ENCODE data around the gene VDR. TPM values are rescaled to one million over a fixed set of nuclear protein-coding genes. Genes with fewer than 3 reads are reported as not detected.

VDR gene
- total RNA-seq, 1 donor from 2014 or later: not detected

DNA sequence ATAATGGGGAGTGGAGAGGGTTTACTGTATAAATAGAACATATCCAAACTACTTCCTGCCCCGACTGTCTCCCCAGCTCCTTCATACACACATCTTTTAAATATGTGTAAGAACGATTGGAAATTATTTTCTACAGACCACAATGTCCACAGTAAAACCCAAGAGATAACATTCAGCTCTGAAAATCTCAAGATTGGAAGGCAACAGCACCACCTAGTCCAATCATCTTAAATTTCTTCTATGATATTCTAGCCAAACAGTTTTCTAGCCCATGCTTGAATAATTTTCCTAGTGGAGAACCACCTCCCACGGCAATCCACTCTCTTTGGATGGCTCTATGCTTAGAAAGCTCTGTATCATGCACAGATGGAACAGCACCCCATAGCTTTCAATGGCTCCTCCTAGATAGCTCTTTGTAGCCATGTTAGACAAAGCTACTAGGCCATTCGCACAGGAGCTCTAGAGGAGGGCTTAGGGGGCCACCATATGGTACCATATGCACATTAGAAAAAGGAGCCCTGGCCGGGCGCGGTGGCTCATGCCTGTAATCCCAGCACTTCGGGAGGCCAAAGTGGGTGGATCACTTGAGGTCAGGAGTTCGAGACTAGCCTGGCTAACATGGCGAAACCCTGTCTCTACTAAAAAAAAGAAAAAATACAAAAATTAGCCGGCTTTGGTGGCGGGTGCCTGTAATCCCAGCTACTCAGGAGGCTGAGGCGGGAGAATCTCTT lies 18.1 kb downstream of the VDR start:
- Mint-ChIP-seq H3K4me3 (no peak overlapping the region), H3K36me3 (no peaks in the 10 kb centered on the region), H3K27me3 (ENCODE audit: insufficient read depth, low read depth) (peaks cover 20% of the 10 kb centered on the region), H3K4me1 (peaks cover 28% of the 10 kb centered on the region), H3K9me3 (no peaks in the 10 kb centered on the region), H3K27ac (no peak overlapping the region)
- H3F3A ChIP-seq (ENCODE audit: low read depth): no peaks in the 10 kb centered on the region
- no peak overlapping the region for H3K27ac ChIP-seq
- H3K9ac ChIP-seq: no peak overlapping the region
- H3K4me1 ChIP-seq: peaks cover 8% of the 10 kb centered on the region
- no peaks in the 10 kb centered on the region for H3K36me3 ChIP-seq
- TF ChIP-seq EZH2 (IDR thresholded peaks at IDR 0.05): no peak
- TF ChIP-seq EZH2phosphoT487 (IDR thresholded peaks at IDR 0.05): no peak
- TF ChIP-seq, protein P1, sequence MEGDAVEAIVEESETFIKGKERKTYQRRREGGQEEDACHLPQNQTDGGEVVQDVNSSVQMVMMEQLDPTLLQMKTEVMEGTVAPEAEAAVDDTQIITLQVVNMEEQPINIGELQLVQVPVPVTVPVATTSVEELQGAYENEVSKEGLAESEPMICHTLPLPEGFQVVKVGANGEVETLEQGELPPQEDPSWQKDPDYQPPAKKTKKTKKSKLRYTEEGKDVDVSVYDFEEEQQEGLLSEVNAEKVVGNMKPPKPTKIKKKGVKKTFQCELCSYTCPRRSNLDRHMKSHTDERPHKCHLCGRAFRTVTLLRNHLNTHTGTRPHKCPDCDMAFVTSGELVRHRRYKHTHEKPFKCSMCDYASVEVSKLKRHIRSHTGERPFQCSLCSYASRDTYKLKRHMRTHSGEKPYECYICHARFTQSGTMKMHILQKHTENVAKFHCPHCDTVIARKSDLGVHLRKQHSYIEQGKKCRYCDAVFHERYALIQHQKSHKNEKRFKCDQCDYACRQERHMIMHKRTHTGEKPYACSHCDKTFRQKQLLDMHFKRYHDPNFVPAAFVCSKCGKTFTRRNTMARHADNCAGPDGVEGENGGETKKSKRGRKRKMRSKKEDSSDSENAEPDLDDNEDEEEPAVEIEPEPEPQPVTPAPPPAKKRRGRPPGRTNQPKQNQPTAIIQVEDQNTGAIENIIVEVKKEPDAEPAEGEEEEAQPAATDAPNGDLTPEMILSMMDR (IDR thresholded peaks at IDR 0.05): no peak
- no peaks in the 10 kb centered on the region for H3K9me3 ChIP-seq (ENCODE audit: low read depth)
- no peak overlapping the region for H3K4me2 ChIP-seq
- H2AFZ ChIP-seq (replicated peaks): no peak overlapping the region
- DNase-seq (ENCODE audit: low spot score): no peak
- no peaks in the 10 kb centered on the region for H3K79me2 ChIP-seq (ENCODE audit: low read depth)
- no peaks in the 10 kb centered on the region for H3K27me3 ChIP-seq
- H3K4me3 ChIP-seq: no peak overlapping the region
- H4K20me1 ChIP-seq (ENCODE audit: low read depth): no peaks in the 10 kb centered on the region

GRCh38 chr12:47885566-47885965 lies 19.2 kb downstream of the VDR start:
- no peak overlapping the region for H3K9ac ChIP-seq
- no peak for DNase-seq (ENCODE audit: low spot score)
- H3F3A ChIP-seq (ENCODE audit: low read depth): no peaks in the 10 kb centered on the region
- TF ChIP-seq EZH2phosphoT487 (IDR thresholded peaks at IDR 0.05): no peak
- no peak for TF ChIP-seq EZH2 (IDR thresholded peaks at IDR 0.05)
- TF ChIP-seq, protein P1 (IDR thresholded peaks at IDR 0.05): no peak
- Mint-ChIP-seq H3K4me3 (no peak overlapping the region), H3K9me3 (no peaks in the 10 kb centered on the region), H3K27ac (no peak overlapping the region), H3K4me1 (peaks cover 27% of the 10 kb centered on the region), H3K36me3 (no peaks in the 10 kb centered on the region), H3K27me3 (ENCODE audit: insufficient read depth, low read depth) (peaks cover 17% of the 10 kb centered on the region)
- no peaks in the 10 kb centered on the region for H3K9me3 ChIP-seq (ENCODE audit: low read depth)
- H3K4me3 ChIP-seq: no peak overlapping the region
- peaks cover 8% of the 10 kb centered on the region for H3K4me1 ChIP-seq
- no peak overlapping the region for H3K4me2 ChIP-seq
- no peaks in the 10 kb centered on the region for H3K79me2 ChIP-seq (ENCODE audit: low read depth)
- no peaks in the 10 kb centered on the region for H3K36me3 ChIP-seq
- H4K20me1 ChIP-seq (ENCODE audit: low read depth): no peaks in the 10 kb centered on the region
- H2AFZ ChIP-seq (replicated peaks): no peak overlapping the region
- H3K27ac ChIP-seq: no peak overlapping the region
- no peaks in the 10 kb centered on the region for H3K27me3 ChIP-seq

GRCh38 chr12:47885012-47885501 lies 19.7 kb downstream of the VDR start:
- H3K27ac ChIP-seq: no peak overlapping the region
- Mint-ChIP-seq H3K36me3 (no peaks in the 10 kb centered on the region), H3K27me3 (ENCODE audit: insufficient read depth, low read depth) (peaks cover 16% of the 10 kb centered on the region), H3K4me1 (peaks cover 23% of the 10 kb centered on the region), H3K4me3 (no peak overlapping the region), H3K27ac (peak overlapping the region; percentile 29), H3K9me3 (no peaks in the 10 kb centered on the region)
- no peaks in the 10 kb centered on the region for H4K20me1 ChIP-seq (ENCODE audit: low read depth)
- DNase-seq (ENCODE audit: low spot score): no peak
- no peaks in the 10 kb centered on the region for H3F3A ChIP-seq (ENCODE audit: low read depth)
- H3K79me2 ChIP-seq (ENCODE audit: low read depth): no peaks in the 10 kb centered on the region
- peaks cover 8% of the 10 kb centered on the region for H3K4me1 ChIP-seq
- TF ChIP-seq EZH2 (IDR thresholded peaks at IDR 0.05): no peak
- no peak for TF ChIP-seq EZH2phosphoT487 (IDR thresholded peaks at IDR 0.05)
- TF ChIP-seq, protein P1 (IDR thresholded peaks at IDR 0.05): no peak
- H3K4me3 ChIP-seq: no peak overlapping the region
- H3K4me2 ChIP-seq: no peak overlapping the region
- H2AFZ ChIP-seq (replicated peaks): no peak overlapping the region
- no peak overlapping the region for H3K9ac ChIP-seq
- H3K9me3 ChIP-seq (ENCODE audit: low read depth): no peaks in the 10 kb centered on the region
- H3K27me3 ChIP-seq: no peaks in the 10 kb centered on the region
- no peaks in the 10 kb centered on the region for H3K36me3 ChIP-seq
